Thymus (tissue), 14 donors: ENCODE results near the gene PHLDA3. TPM values are rescaled to one million over a fixed set of nuclear protein-coding genes. Genes with fewer than 3 reads are reported as not detected.

Experiments used
- DNase-seq, 9 donors: peaks; one replicate each; pipeline ENCODE4 v3.0.0-alpha.2; 2013; ENCODE audit warnings: low spot score in 9 of 9, low read depth in 6 of 9, missing footprints in 1 of 9
- H3K27ac ChIP-seq, 2 donors: one replicate each; pipeline ENCODE4 v1.5.1; 2013; ENCODE audit warnings: control low read depth in 1 of 2, low read depth in 1 of 2, low read length in 1 of 2, mild to moderate bottlenecking in 1 of 2, moderate library complexity in 1 of 2
- H3K27me3 ChIP-seq, 2 donors: one replicate each; pipeline ENCODE4 v1.5.1; 2013; ENCODE audit warnings: low read length in 1 of 2; ENCODE audit not compliant: control insufficient read depth in 2 of 2, insufficient read depth in 1 of 2
- H3K36me3 ChIP-seq, 2 donors: one replicate each; pipeline ENCODE4 v1.5.1; 2013; ENCODE audit warnings: low read length in 1 of 2, mild to moderate bottlenecking in 1 of 2, moderate library complexity in 1 of 2; ENCODE audit not compliant: control insufficient read depth in 2 of 2, insufficient read depth in 2 of 2
- H3K4me1 ChIP-seq, 2 donors: one replicate each; pipeline ENCODE4 v1.5.1; 2013; ENCODE audit warnings: low read length in 2 of 2; ENCODE audit not compliant: control insufficient read depth in 2 of 2, insufficient read depth in 2 of 2
- H3K4me3 ChIP-seq, 2 donors: one replicate each; pipeline ENCODE4 v1.5.1; 2013; ENCODE audit warnings: low read length in 2 of 2, control low read depth in 1 of 2, mild to moderate bottlenecking in 1 of 2
- H3K9me3 ChIP-seq, 2 donors: one replicate each; pipeline ENCODE4 v1.5.1; 2013; ENCODE audit warnings: low read length in 1 of 2, mild to moderate bottlenecking in 1 of 2; ENCODE audit not compliant: control insufficient read depth in 2 of 2, insufficient read depth in 1 of 2
- WGBS: extraction: QIAGEN DNeasy Blood & Tissue Kit; methylation state at CpG from one replicate; pipeline ENCODE4 v1.1.7; 2013; 5-methylcytosine and 5-hydroxymethylcytosine counted together
- long read RNA-seq, 10 donors: transcript quantifications; one replicate each; lab custom pipeline, GENCODE V29; 2026
- polyA plus RNA-seq: library from polyadenylated mRNA; stranded (reverse); fragments of 200-250 nt; gene quantifications from one replicate; pipeline ENCODE4 v1.2.3, GENCODE V29; 2013
- total RNA-seq: library from RNA; stranded (reverse); fragments of 120-200 nt; gene quantifications from one replicate; pipeline ENCODE4 v1.2.4, GENCODE V29; 2013
- donor health status: healthy.

Gene PHLDA3
- total RNA-seq = 14.4 TPM
- 31.7 TPM for polyA plus RNA-seq
- long read RNA-seq, donor 1, partial matches to known transcripts = 0 of 1 reads
- long read RNA-seq, donor 1, other reads (novel, unspliced or antisense) = 0 of 1 reads
- long read RNA-seq, donor 2, transcript PHLDA3-202 (2 exons, 2,640 nt) = major isoform, 36 of 43 reads
- long read RNA-seq, donor 2, partial matches to known transcripts = 7 of 43 reads
- long read RNA-seq, donor 2, other reads (novel, unspliced or antisense) = 0 of 43 reads
- long read RNA-seq, donor 3, transcript PHLDA3-202 (2 exons, 2,640 nt) = major isoform, 11 of 11 reads
- long read RNA-seq, donor 3, partial matches to known transcripts = 0 of 11 reads
- long read RNA-seq, donor 3, other reads (novel, unspliced or antisense) = 0 of 11 reads
- long read RNA-seq, donor 4, transcript PHLDA3-202 (2 exons, 2,640 nt) = major isoform, 7 of 7 reads
- long read RNA-seq, donor 4, partial matches to known transcripts = 0 of 7 reads
- long read RNA-seq, donor 4, other reads (novel, unspliced or antisense) = 0 of 7 reads
- long read RNA-seq, donor 5, transcript PHLDA3-202 (2 exons, 2,640 nt) = major isoform, 18 of 18 reads
- long read RNA-seq, donor 5, partial matches to known transcripts = 0 of 18 reads
- long read RNA-seq, donor 5, other reads (novel, unspliced or antisense) = 0 of 18 reads
- long read RNA-seq, donor 6, transcript PHLDA3-202 (2 exons, 2,640 nt) = major isoform, 16 of 16 reads
- long read RNA-seq, donor 6, partial matches to known transcripts = 0 of 16 reads
- long read RNA-seq, donor 6, other reads (novel, unspliced or antisense) = 0 of 16 reads
- long read RNA-seq, donor 7, transcript PHLDA3-202 (2 exons, 2,640 nt) = major isoform, 5 of 5 reads
- long read RNA-seq, donor 7, partial matches to known transcripts = 0 of 5 reads
- long read RNA-seq, donor 7, other reads (novel, unspliced or antisense) = 0 of 5 reads
- long read RNA-seq, donor 8, transcript PHLDA3-202 (2 exons, 2,640 nt) = major isoform, 10 of 10 reads
- long read RNA-seq, donor 8, partial matches to known transcripts = 0 of 10 reads
- long read RNA-seq, donor 8, other reads (novel, unspliced or antisense) = 0 of 10 reads
- long read RNA-seq, donor 9, transcript PHLDA3-202 (2 exons, 2,640 nt) = major isoform, 6 of 6 reads
- long read RNA-seq, donor 9, partial matches to known transcripts = 0 of 6 reads
- long read RNA-seq, donor 9, other reads (novel, unspliced or antisense) = 0 of 6 reads
- long read RNA-seq, donor 10, transcript PHLDA3-202 (2 exons, 2,640 nt) = major isoform, 7 of 13 reads
- long read RNA-seq, donor 10, partial matches to known transcripts = 6 of 13 reads
- long read RNA-seq, donor 10, other reads (novel, unspliced or antisense) = 0 of 13 reads

DNA sequence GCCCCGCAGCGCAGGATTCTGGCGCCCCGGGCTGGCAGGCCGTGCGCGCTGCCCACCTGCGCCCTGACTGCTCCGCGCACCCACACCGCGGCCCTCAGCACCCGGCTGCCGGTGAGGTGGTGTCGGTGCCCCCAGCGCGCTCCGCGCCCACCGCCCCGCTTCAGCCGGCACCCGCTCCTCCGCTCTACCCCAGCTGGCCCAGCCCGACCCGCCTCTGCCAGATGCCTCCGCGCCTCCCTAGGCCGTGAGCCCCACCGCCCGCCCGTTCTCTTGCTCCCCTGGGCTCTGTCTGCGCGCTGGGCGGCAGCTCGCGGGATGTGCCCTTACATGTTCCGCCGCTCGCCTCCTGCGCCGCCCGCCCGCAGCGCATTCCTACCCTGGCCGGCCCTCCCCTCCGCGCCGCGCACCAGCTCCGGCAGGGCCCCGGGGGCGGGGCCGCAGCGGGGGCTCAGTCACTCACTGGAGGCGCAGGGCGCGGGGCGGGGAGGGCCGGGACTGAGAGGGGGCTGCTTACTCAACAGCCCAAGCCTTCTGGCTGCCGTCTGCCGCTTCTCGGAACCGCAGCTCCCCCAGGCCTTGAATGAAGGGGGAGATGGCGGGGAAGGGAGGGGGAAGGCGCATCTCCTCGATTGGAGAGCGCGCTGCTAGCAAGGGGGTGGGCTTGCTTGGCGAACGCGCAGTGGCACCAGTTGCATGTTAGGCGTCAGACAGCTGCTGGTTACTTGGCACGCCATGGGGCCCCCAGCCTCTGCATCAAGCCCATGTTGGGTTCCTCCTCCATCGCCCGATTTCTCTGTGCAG, at the start of gene PHLDA3:
Gene PHLDA3 (minus strand): TSS at position 345 of the 801 bp plus-strand sequence. CDS start 402 bp downstream, outside the sequence.
- peak in 8 of 9 donors; percentile 19 to 79 (median 54) for DNase-seq
- peak within 1 kb of the TSS; percentile 47 to 89 for H3K27ac ChIP-seq
- H3K4me1 ChIP-seq = peaks cover 11 to 18% of the 10 kb centered on the region in 2 donors
- H3K4me3 ChIP-seq = peak within 1 kb of the TSS; percentile 43 to 66
- no peaks in the 10 kb centered on the region for H3K9me3 ChIP-seq
- WGBS = under 1% methylated on average over 76 of the region's 76 CpGs
- peaks cover 2 to 44% of the 10 kb centered on the region in 2 donors for H3K27me3 ChIP-seq
- peaks cover 0 to 5% of the 10 kb centered on the region in 2 donors for H3K36me3 ChIP-seq

DNA sequence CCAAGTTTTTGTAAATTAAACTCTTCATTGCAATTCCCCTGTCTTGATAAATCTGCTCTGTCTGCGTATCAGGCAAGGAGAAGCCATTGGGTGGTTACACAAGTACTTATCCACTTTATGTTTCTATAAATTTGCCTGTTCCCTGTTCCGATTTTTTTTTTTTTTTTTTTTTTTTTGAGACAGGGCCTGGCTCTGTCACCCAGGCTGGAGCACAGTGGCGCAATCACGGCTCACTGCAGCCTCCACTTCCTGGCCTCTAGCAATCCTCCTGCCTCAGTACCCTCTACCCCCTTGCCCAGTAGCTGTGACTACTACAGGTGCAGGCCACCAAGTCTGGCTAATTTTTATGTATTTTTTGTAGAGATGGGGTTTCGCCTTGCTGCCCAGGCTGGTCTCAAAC, 49.1 kb upstream of the PHLDA3 start:
- Histone ChIP-seq H3K4me3 (no peak overlapping the region), H3K27ac (no peak overlapping the region), H3K4me1 (no peaks in the 10 kb centered on the region), H3K27me3 (no peaks in the 10 kb centered on the region), H3K9me3 (no peaks in the 10 kb centered on the region), H3K36me3 (no peaks in the 10 kb centered on the region)
- DNase-seq = no peak
- WGBS = 98% methylated on average over 5 of the region's 5 CpGs

DNA sequence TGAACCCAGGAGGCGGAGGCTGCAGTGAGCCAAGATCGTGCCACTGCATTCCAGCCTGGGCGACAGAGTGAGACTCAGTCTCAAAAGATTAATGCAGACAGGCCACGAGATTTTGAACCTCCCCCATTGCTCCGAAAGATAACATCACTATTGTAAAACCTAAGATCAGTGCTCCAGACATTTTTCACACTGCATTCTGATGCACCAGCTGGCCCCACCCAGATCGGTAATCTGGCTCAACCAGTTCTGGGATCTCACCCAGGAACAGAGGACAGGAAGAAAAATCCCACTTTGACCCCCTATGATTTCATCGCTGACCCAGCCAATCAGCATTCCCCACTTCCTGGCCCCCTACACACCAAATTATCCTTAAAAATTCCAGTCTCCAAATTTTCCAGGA, 48.6 kb upstream of the PHLDA3 start:
- Histone ChIP-seq H3K4me3 (no peak overlapping the region), H3K27ac (no peak overlapping the region), H3K36me3 (no peaks in the 10 kb centered on the region), H3K27me3 (no peaks in the 10 kb centered on the region), H3K9me3 (no peaks in the 10 kb centered on the region), H3K4me1 (peaks cover 0 to 3% of the 10 kb centered on the region in 2 donors)
- 96% methylated on average over 7 of the region's 7 CpGs for WGBS
- DNase-seq = no peak

DNA sequence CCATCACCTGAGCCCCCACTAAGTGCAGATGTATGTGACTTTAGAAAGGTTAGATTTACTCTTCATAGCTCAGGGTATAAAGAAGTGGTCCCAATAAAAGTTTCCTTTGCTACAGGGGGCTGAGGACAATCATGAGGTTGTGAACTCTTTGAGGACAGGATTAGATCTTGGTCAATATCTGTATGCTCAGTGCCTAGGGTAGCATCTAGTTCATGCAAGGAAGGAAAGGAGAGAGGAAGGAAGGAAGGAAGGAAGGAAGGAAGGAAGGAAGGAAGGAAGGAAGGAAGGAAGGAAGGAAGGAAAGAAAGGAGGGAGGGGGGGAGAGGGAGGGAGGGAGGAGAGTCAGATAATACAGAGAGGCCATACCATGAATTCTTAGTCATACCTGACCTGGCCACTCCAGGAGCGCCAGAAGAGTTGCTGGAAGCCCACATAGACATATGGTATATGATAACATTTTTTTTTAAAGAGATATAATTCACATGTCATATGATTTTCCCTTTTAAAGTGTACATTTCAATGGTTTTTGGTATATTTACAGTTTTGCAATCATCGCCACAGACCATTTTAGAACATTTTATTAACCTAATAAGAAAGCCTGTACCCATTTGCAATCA, 47.6 kb upstream of the PHLDA3 start:
- Histone ChIP-seq H3K9me3 (no peaks in the 10 kb centered on the region), H3K27ac (no peak overlapping the region), H3K4me1 (peaks cover 0 to 7% of the 10 kb centered on the region in 2 donors), H3K36me3 (no peaks in the 10 kb centered on the region), H3K4me3 (no peak overlapping the region), H3K27me3 (no peaks in the 10 kb centered on the region)
- WGBS = 98% methylated on average over 2 of the region's 2 CpGs
- no peak for DNase-seq

DNA sequence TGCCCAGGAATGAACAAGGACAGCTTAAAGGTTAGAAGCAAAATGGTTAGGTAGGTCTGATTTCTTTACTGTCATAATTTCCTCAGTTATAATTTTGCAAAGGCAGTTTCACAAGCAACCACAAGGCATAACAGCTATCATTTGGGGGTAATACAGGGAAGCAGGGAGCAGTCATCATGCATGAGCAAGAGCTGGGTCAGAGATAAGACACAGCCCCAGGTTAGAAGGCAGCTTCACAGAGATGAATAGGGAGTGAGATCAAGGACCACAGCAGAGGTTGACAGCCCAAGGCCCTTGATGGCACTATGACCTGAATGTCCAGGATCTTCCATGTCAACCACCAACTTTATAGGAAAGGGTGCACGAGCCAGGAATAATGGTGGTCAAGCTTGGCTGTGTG, 46.9 kb upstream of the PHLDA3 start:
- no peaks in the 10 kb centered on the region for H3K36me3 ChIP-seq
- WGBS = 97% methylated on average over 1 of the region's 1 CpG
- H3K9me3 ChIP-seq = no peaks in the 10 kb centered on the region
- no peak overlapping the region for H3K4me3 ChIP-seq
- H3K27me3 ChIP-seq = no peaks in the 10 kb centered on the region
- no peak for DNase-seq
- no peak overlapping the region for H3K27ac ChIP-seq
- peaks cover 0 to 7% of the 10 kb centered on the region in 2 donors for H3K4me1 ChIP-seq

DNA sequence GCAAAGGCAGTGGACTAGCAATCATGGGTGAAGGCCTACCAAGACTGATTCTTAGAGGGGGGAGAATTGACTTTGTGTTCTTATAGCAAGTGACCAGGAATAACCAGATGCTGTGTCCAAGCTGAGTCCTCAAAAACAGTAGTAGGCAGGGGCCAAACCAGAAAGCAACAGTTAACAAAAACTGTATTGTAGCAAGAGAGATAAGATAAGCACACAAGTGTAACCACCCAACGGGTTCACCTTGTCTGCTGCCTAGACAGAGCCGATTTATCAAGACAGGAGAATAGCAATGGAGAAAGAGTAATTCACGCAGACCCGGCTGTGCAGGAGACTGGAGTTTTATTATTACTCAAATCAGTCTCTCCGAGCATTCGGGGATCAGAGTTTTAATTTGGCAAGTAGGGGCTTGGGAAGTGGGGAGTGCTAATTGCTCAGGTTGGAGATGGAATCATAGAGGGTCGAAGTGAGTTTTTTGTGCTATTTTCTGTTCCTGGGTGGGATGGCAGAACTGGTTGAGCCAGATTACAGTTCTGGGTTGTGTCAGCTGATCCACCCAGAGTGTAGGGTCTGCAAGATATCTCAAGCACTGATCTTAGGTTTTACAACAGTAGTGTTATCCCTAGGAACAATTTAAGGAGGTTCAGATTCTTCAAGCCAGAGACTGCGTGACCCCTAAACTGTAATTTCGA, 46.2 kb upstream of the PHLDA3 start:
- Histone ChIP-seq H3K36me3 (no peaks in the 10 kb centered on the region), H3K27ac (no peak overlapping the region), H3K4me3 (no peak overlapping the region), H3K9me3 (no peaks in the 10 kb centered on the region), H3K4me1 (peaks cover 0 to 7% of the 10 kb centered on the region in 2 donors), H3K27me3 (no peaks in the 10 kb centered on the region)
- 96% methylated on average over 9 of the region's 9 CpGs for WGBS
- no peak for DNase-seq

DNA sequence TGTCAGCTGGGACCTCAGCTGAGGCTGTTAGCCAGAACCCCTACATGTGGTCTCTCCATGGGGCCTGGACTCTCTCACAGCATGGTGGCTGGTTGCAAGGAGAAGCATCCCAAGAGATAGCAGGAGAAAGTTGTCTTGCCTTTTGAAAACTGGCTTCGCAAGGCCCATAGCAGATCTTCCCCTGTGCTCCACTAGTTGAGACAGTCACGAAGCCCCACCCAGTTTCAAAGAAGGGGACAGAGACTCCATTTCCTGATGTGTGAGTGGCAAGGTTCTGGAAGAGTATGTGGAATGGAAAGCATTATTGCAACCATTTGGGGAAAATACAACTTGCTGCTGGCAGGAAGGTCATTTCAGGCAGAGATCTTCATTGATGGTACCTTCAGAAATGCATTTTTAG, 45.5 kb upstream of the PHLDA3 start:
- no peak overlapping the region for H3K4me3 ChIP-seq
- 98% methylated on average over 2 of the region's 2 CpGs for WGBS
- no peak overlapping the region for H3K27ac ChIP-seq
- H3K27me3 ChIP-seq = no peaks in the 10 kb centered on the region
- no peaks in the 10 kb centered on the region for H3K9me3 ChIP-seq
- no peak for DNase-seq
- peaks cover 0 to 7% of the 10 kb centered on the region in 2 donors for H3K4me1 ChIP-seq
- H3K36me3 ChIP-seq = no peaks in the 10 kb centered on the region
